NCI-H146 (cell line): ENCODE measurements around the gene PDCD4.
A peak's percentile ranks its signal among the peaks of the same experiment; 100 is the strongest.
"Not testable (repeated sequence)": the region's sequence is repeated elsewhere in the genome, so short reads cannot be mapped to it uniquely, and the experiment has no call there.

Source experiments
- DNase-seq: peaks from one replicate; lab custom pipeline; 2025; lab: John Stamatoyannopoulos, UW

Gene PDCD4

GRCh38 chr10:110883924-110884323 lies 12.2 kb downstream of the PDCD4 start:
- no peak for DNase-seq

- DNase-seq, result peak; percentile 14
These were observed 14.4 kb downstream of the PDCD4 start for GRCh38 chr10:110885932-110886674.

- DNase-seq, result no peak
These were observed 15.8 kb downstream of the PDCD4 start for GRCh38 chr10:110887560-110887959.

- DNase-seq, result no peak
These were observed 21.0 kb downstream of the PDCD4 start for GRCh38 chr10:110892602-110893288.

- DNase-seq, result peak; percentile 44
These were observed 21.9 kb downstream of the PDCD4 start for GRCh38 chr10:110893559-110894179.

- DNase-seq, result no peak
These were observed 25.5 kb downstream of the PDCD4 start for GRCh38 chr10:110897184-110897583.

GRCh38 chr10:110898391-110898790 lies 26.7 kb downstream of the PDCD4 start:
- DNase-seq, result no peak

GRCh38 chr10:110900983-110901382 lies 29.3 kb downstream of the PDCD4 start:
- no peak for DNase-seq

GRCh38 chr10:110901954-110902819 lies 30.5 kb downstream of the PDCD4 start:
- no peak for DNase-seq

GRCh38 chr10:110903280-110904278 lies 31.9 kb downstream of the PDCD4 start:
- DNase-seq, result no peak

- no peak for DNase-seq
These were observed 38.4 kb downstream of the PDCD4 start for GRCh38 chr10:110910138-110910537.

GRCh38 chr10:110912374-110912773 lies 40.6 kb downstream of the PDCD4 start:
- no peak for DNase-seq

GRCh38 chr10:110914431-110914830 lies 42.7 kb downstream of the PDCD4 start:
- DNase-seq, result no peak

- no peak for DNase-seq
These were observed 43.3 kb downstream of the PDCD4 start for GRCh38 chr10:110915035-110915434.

- not testable (repeated sequence) for DNase-seq
These were observed 43.9 kb downstream of the PDCD4 start for GRCh38 chr10:110915600-110915999.

GRCh38 chr10:110916554-110917346 lies 45.0 kb downstream of the PDCD4 start:
- no peak for DNase-seq

- DNase-seq, result peak; percentile 90
These were observed 46.5 kb downstream of the PDCD4 start for GRCh38 chr10:110918269-110918642.

- DNase-seq, result no peak
These were observed 47.1 kb downstream of the PDCD4 start, which contains the start of gene BBIP1 for GRCh38 chr10:110918643-110919348. BBIP1 (minus strand) TSS chr10:110919180; CDS start chr10:110918157, 1,023 bp downstream.

GRCh38 chr10:110919349-110919931 lies 47.7 kb downstream of the PDCD4 start, which contains the start of gene SHOC2:
SHOC2 (plus strand) TSS chr10:110919604; CDS start chr10:110964359, 44,755 bp downstream.
- DNase-seq, result peak; percentile 100
